NT2/D1 (cell line): Measurements from ENCODE around the gene MARS1.

Experiments
- SUZ12 ChIP-seq: IDR thresholded peaks from 2 replicates; pipeline ENCODE4 v1.6.1; 2011; ENCODE audit not compliant: insufficient read length, insufficient read depth; ENCODE audit errors: extremely low read depth
- YY1 ChIP-seq: IDR thresholded peaks from 2 replicates; pipeline ENCODE4 v1.6.1; 2011; ENCODE audit not compliant: insufficient read length, insufficient read depth
- ZNF274 ChIP-seq: IDR thresholded peaks from 2 replicates; pipeline ENCODE4 v1.6.1; 2011; ENCODE audit warnings: mild to moderate bottlenecking, low read depth, low read length

- TF ChIP-seq YY1 (no peak), ZNF274 (no peak), SUZ12 (no peak)
These were observed 17.4 kb upstream of the MARS1 start for GRCh38 chr12:57470286-57470969.
